Suprapubic skin (tissue), 4 donors: ENCODE results near the gene CALHM2. TPM values are rescaled to one million over a fixed set of nuclear protein-coding genes. Genes with fewer than 3 reads are reported as not detected.
"Not testable (repeated sequence)": the region's sequence is repeated elsewhere in the genome, so short reads cannot be mapped to it uniquely, and the experiment has no call there.

Source experiments
- DNase-seq, 2 donors: peaks; one replicate each; pipeline ENCODE4 v3.0.0-alpha.2; 2019; ENCODE audit warnings: low spot score in 2 of 2
- H3K27ac ChIP-seq: fragments of 200-600 bp; sonication (generic); one replicate; pipeline ENCODE4 v1.5.1; 2019
- H3K27me3 ChIP-seq: fragments of 200-600 bp; sonication (generic); one replicate; pipeline ENCODE4 v1.5.1; 2019
- H3K36me3 ChIP-seq: fragments of 200-600 bp; sonication (generic); one replicate; pipeline ENCODE4 v1.5.1; 2019
- H3K4me1 ChIP-seq: fragments of 200-600 bp; sonication (generic); one replicate; pipeline ENCODE4 v1.5.1; 2019
- H3K4me3 ChIP-seq: fragments of 200-600 bp; sonication (generic); one replicate; pipeline ENCODE4 v1.5.1; 2019; ENCODE audit warnings: mild to moderate bottlenecking
- H3K9me3 ChIP-seq: fragments of 200-600 bp; sonication (generic); one replicate; pipeline ENCODE4 v1.5.1; 2019
- EP300 ChIP-seq: sonication (generic); formaldehyde crosslinking; IDR thresholded peaks from one replicate; pipeline ENCODE4 v1.6.1; 2017; ENCODE audit warnings: antibody characterized with exemption
- POLR2A ChIP-seq, 2 donors: fragments of 450-650 bp; IDR thresholded peaks; one replicate each; pipeline ENCODE4 v1.6.1; 2017; ENCODE audit warnings: antibody characterized with exemption in 2 of 2, mild to moderate bottlenecking in 2 of 2, moderate library complexity in 2 of 2
- POLR2AphosphoS5 ChIP-seq, 3 donors: sonication (generic); formaldehyde crosslinking; IDR thresholded peaks; one replicate each; pipeline ENCODE4 v1.6.1; 2017; ENCODE audit warnings: antibody characterized with exemption in 3 of 3
- WGBS: methylation state at CpG from one replicate; pipeline ENCODE4 v1.1.5; 2018; 5-methylcytosine and 5-hydroxymethylcytosine counted together
- total RNA-seq, 4 donors: library from RNA; depleted of rRNA; stranded (reverse); fragments of >200 nt; gene quantifications; one replicate each; pipeline ENCODE4 v1.1.0, GENCODE V29; 2016
- TF ChIP-seq, protein P1 (sequence below), 2 donors: fragments of 200-600 bp in 1 of 2; fragments of 450-650 bp in 1 of 2; sonication (generic) in 1 of 2; IDR thresholded peaks; one replicate each; pipeline ENCODE4 v1.5.1; 2016 to 2019; ENCODE audit warnings: antibody characterized with exemption in 2 of 2, mild to moderate bottlenecking in 1 of 2, moderate library complexity in 1 of 2

The CALHM2 gene
- total RNA-seq, 4 donors from 2014 or later: 13.7 to 17.9 (median 16.3) TPM

DNA sequence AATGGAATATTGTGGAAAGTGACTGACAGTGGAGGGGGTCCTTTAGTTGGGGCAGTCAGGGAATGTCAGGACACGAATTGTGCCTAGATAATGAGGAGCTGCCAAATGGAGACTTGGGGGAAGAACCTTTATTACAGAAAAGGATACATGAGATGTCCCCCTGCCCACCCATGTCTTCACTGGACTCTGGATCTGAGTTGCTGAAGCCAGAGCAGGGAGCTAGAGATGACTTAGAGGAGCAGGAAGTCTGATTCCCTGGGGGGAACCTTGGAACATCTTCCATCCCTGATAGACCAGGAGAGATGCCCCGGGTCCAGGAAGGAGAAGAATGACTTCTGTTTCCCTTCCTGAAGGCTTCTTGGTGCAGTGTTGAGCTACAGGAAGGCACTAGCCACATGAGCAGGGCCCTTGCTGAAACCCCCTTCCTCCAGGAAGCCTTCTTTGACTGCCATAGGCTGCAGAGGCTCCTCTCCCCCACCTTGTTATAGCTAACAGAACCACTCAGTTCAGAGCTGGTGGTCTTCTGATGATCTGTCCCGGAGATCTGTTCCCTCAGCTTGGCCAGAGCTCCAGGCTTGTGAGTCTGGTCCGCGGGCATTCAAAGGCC lies 40.6 kb upstream of the CALHM2 start:
- Histone ChIP-seq H3K27ac (no peak overlapping the region), H3K9me3 (no peaks in the 10 kb centered on the region), H3K4me1 (peaks cover 17% of the 10 kb centered on the region), H3K4me3 (peak overlapping the region; percentile 62), H3K36me3 (no peaks in the 10 kb centered on the region), H3K27me3 (peaks cover 46% of the 10 kb centered on the region)
- no peak for TF ChIP-seq EP300
- no peak for TF ChIP-seq POLR2A (IDR thresholded peaks at IDR 0.05)
- TF ChIP-seq POLR2AphosphoS5 (IDR thresholded peaks at IDR 0.05): no peak
- TF ChIP-seq, protein P1, sequence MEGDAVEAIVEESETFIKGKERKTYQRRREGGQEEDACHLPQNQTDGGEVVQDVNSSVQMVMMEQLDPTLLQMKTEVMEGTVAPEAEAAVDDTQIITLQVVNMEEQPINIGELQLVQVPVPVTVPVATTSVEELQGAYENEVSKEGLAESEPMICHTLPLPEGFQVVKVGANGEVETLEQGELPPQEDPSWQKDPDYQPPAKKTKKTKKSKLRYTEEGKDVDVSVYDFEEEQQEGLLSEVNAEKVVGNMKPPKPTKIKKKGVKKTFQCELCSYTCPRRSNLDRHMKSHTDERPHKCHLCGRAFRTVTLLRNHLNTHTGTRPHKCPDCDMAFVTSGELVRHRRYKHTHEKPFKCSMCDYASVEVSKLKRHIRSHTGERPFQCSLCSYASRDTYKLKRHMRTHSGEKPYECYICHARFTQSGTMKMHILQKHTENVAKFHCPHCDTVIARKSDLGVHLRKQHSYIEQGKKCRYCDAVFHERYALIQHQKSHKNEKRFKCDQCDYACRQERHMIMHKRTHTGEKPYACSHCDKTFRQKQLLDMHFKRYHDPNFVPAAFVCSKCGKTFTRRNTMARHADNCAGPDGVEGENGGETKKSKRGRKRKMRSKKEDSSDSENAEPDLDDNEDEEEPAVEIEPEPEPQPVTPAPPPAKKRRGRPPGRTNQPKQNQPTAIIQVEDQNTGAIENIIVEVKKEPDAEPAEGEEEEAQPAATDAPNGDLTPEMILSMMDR (IDR thresholded peaks at IDR 0.05): no peak
- 93% methylated on average over 2 of the region's 5 CpGs for WGBS
- no peak for DNase-seq

DNA sequence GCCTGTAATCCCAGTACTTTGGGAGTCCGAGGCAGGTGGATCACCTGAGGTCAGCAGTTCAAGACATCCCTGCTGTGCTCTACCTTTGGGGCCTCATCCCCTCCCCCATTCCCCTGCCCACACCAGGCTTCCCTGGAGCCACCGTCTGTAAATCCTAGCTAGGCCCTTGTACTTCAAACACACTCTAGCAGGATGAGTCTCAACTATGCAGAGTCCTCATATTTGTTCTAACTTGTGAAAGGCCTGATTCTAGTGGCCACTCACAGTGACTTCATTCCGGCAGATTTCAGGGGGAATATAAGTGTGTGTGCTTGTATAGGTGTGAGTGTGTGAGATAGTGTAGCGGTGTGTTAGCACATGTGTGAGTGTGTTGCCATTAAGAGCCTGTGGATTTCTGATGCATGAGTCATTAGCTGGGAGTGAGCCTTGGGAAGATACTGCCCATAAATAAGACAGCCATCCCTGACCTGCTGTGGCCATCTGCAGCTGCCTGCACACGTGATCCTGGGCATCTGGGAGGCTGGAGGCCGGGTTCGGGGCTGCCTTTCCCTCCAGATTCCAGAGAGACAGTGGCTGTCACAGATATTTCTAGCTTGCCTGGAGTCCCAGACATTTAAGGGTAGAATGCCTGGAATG lies 39.7 kb upstream of the CALHM2 start:
- WGBS: 70% methylated on average over 7 of the region's 7 CpGs
- DNase-seq: no peak
- no peaks in the 10 kb centered on the region for H3K36me3 ChIP-seq

DNA sequence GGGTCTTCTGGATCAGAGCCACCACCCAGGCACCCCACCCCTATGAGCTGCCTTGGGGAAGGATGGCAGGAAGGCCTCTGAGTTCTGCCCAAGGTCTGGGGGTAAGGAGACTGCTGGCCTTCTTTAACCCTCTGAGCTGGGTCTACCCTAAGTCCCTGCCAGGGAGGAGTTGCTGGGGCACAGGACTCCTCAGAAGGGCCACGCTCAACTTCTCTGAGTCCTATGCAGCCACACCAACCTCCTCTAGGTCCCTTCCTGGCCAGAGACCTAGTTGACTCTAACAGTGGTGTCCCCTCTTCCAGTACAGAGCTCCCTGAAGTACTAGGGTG lies 38.8 kb upstream of the CALHM2 start:
- TF ChIP-seq EP300 (no peak), POLR2AphosphoS5 (IDR thresholded peaks at IDR 0.05) (no peak), POLR2A (IDR thresholded peaks at IDR 0.05) (no peak)
- TF ChIP-seq, protein P1 (IDR thresholded peaks at IDR 0.05): no peak
- WGBS: 57% methylated on average over 1 of the region's 1 CpG
- no peaks in the 10 kb centered on the region for H3K36me3 ChIP-seq
- H3K4me3 ChIP-seq: no peak overlapping the region
- H3K27me3 ChIP-seq: peaks cover 33% of the 10 kb centered on the region
- no peaks in the 10 kb centered on the region for H3K9me3 ChIP-seq
- DNase-seq: no peak
- H3K27ac ChIP-seq: no peak overlapping the region
- peaks cover 17% of the 10 kb centered on the region for H3K4me1 ChIP-seq

More for the DNA sequence above, 39.7 kb upstream of the CALHM2 start:
- Histone ChIP-seq H3K9me3 (no peaks in the 10 kb centered on the region), H3K4me3 (no peak overlapping the region), H3K27me3 (peaks cover 38% of the 10 kb centered on the region), H3K4me1 (peaks cover 17% of the 10 kb centered on the region), H3K27ac (no peak overlapping the region)
- TF ChIP-seq, protein P1 (IDR thresholded peaks at IDR 0.05): no peak
- TF ChIP-seq POLR2AphosphoS5 (IDR thresholded peaks at IDR 0.05): no peak
- TF ChIP-seq POLR2A (IDR thresholded peaks at IDR 0.05): no peak
- no peak for TF ChIP-seq EP300

DNA sequence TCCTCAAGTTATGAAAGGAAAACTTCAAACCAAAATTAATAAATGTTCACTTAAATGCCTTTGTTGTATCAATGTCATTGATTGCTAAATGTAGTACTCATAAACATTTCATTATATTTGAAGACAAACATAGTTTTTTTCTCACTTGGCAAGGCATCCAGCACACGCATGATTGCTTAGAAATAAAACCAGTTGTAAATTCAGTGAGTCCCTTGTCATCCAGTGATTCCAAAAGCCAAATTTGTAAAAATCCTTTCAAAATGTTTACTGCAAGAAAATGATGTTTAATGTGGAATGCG lies 35.2 kb upstream of the CALHM2 start:
- TF ChIP-seq POLR2A (IDR thresholded peaks at IDR 0.05) (no peak), EP300 (no peak), POLR2AphosphoS5 (IDR thresholded peaks at IDR 0.05) (no peak)
- TF ChIP-seq, protein P1 (IDR thresholded peaks at IDR 0.05): no peak
- H3K27me3 ChIP-seq: no peaks in the 10 kb centered on the region

DNA sequence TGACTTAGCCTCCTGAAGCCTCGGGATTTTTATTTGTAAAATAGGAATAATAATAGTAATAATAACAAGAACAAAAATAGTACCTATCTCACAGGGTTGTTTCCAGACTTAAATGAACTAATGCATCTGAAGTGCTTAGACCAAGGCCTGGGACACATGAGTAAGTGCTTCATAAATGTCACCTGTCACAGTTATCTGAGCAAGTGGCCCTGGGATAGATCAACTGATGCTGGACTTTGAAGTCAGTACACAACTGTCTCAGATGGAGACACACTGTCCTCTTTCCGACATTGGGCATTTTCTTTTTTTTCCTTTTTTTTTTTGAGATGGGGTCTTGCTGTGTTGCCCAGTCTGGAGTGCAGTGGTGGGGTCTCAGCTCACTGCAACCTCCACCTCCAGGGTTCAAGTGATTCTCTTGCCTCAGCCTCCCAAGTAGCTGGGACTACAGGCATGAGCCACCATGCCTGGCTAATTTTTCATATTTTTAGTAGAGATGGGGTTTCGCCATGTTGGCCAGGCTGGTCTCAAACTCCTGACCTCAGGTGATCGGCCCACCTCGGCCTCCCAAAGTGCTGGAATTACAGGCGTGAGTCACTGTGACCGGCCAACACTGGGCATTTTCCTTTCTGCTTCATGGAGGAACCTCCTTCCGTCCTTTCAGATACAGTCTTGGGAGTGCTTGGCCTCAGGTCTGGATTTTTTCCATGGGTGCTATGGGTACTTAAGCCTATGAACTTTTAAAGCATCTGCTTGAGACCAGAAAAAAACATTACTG lies 34.7 kb upstream of the CALHM2 start:
- H3K9me3 ChIP-seq, H3K36me3 ChIP-seq, H3K27ac ChIP-seq, H3K4me3 ChIP-seq, H3K4me1 ChIP-seq, H3K27me3 ChIP-seq, DNase-seq: not testable (repeated sequence)
- 84% methylated on average over 8 of the region's 8 CpGs for WGBS

More for the DNA sequence above, 35.2 kb upstream of the CALHM2 start:
- H3K4me3 ChIP-seq: no peak overlapping the region
- H3K27ac ChIP-seq: no peak overlapping the region
- WGBS: 79% methylated on average over 2 of the region's 2 CpGs
- H3K36me3 ChIP-seq: no peaks in the 10 kb centered on the region
- no peak for DNase-seq
- no peaks in the 10 kb centered on the region for H3K9me3 ChIP-seq
- H3K4me1 ChIP-seq: peaks cover 6% of the 10 kb centered on the region
